Spleen (tissue), 7 donors: ENCODE measurements around the gene OR52I1.

Source experiments
- CTCF ChIP-seq, 11 experiments: fragments of 200-600 bp in 7 of 11; fragments of 450-650 bp in 4 of 11; sonication (generic) in 4 of 11; IDR thresholded peaks in 8 of 11; conservative IDR thresholded peaks in 3 of 11; 1 replicate in 7 of 11; 2 replicates in 4 of 11; pipeline versions ENCODE4 v1.4.0 to v1.8.0; 2016 to 2021; ENCODE audit warnings: antibody characterized with exemption in 11 of 11, inconsistent platforms in 4 of 11, mild to moderate bottlenecking in 1 of 11
- POLR2A ChIP-seq, 3 donors: fragments of 450-650 bp; IDR thresholded peaks; one replicate each; pipeline ENCODE4 v1.5.1; 2017; ENCODE audit warnings: antibody characterized with exemption in 3 of 3, mild to moderate bottlenecking in 1 of 3
- POLR2AphosphoS5 ChIP-seq, 3 donors: sonication (generic); formaldehyde crosslinking; IDR thresholded peaks; one replicate each; pipeline ENCODE4 v1.5.1; 2017; ENCODE audit warnings: antibody characterized with exemption in 3 of 3
- donor health status: DM: no; HTN: no; CAD: no; lungs with moderate emphysema.
- donor health status: DM: no; HTN: no; CAD: no.
- donor health status: DM: no; HTN: no; CAD: no.

- TF ChIP-seq POLR2A (IDR thresholded peaks at IDR 0.05) (no peak), CTCF (IDR thresholded peaks at IDR 0.05 in 8 of 11, conservative IDR thresholded peaks at IDR 0.05 in 3 of 11) (no peak), POLR2AphosphoS5 (IDR thresholded peaks at IDR 0.05) (no peak)
Measured at GRCh38 chr11:4610258-4610935, 16.6 kb downstream of the OR52I1 start.
